Measurements from ENCODE around the gene PSD2. TPM values are rescaled to one million over a fixed set of nuclear protein-coding genes. Genes with fewer than 3 reads are reported as not detected.

Gene PSD2
- total and polyA plus RNA-seq, 2 of the 13 experiments (the other 11 are each of a cell fraction or from before 2014, with no cell fraction given): 0.07 TPM; not detected in 1

DNA sequence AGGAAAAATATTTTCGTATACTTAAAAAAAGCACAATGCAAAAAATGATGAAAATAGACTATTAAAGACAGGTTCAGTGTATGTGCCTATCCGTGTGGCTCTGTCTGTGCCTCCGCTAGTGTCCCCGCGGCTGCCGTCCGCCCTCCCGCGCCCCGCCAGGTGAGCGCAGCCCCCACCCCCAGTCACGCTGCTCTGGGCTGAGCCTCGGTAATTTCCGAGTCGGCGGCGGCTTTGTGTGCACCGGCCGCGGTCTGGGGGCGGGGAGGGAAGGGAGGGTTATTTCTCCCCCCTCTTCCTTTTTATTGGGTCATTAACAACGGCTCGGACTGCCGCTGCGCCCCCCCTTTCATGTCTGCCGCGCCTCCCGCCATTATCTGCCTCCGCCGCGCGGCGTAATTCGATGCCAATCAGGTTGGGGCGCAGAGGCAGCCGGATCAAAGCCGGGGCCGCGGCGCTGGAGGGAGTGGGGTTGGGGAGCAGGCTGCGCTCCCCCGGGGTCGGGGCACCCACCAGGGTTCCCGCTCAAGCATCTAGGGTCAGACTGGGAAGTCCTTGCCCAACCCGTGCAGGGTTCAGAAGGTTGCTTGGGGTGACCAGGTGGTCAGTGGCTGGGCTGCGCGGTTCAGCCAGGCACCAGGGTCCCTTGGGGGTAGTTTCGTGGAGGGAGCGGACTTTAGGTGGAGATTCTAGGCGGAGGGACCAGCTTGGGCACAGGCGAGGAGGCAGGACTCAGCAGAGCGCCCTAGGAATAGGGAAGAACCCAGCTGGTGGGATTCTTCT, 39.5 kb upstream of the PSD2 start (continued):
- no peak for TF ChIP-seq ZNF510 (CRISPR knock-in tag; IDR thresholded peaks at IDR 0.05; ENCODE audit: low read depth)

DNA sequence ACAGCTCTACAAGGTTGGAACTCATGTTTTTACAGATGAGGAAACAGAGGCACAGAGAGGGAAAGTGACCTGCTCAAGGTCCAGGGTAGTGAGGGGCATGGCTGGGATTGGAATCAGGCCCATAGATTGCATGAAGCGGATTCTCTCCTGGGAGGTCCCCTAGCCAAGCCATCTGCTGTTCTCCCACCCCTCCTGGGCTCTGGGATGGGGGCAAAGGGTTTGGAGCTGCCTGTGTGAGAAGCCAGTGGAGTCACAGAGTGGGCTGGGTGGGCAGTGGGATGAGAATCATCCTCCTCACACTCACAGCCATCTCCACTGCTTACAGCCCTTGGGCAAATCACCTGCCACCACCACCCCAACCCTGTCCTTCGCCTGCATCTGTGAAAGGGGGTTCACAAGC, 38.6 kb upstream of the PSD2 start:
- Histone ChIP-seq H2AFZ (ENCODE audit: low read length) (no peak overlapping the region), H3K9ac (ENCODE audit: insufficient read depth, low read depth, low read length) (no peak overlapping the region), H4K20me1 (ENCODE audit: insufficient read depth, low read length) (no peaks in the 10 kb centered on the region), H3K36me3 (replicated peaks in 1 of 2; ENCODE audit: control insufficient read depth in 1 of 2, insufficient read depth in 2 of 2, low read length in 2 of 2) (no peaks in the 10 kb centered on the region), H3K9me3 (ENCODE audit: low read length) (no peaks in the 10 kb centered on the region), H3K27me3 (ENCODE audit: control insufficient read depth in 1 of 2, insufficient read depth in 2 of 2, low read length in 2 of 2) (peaks cover 3 to 24% of the 10 kb centered on the region in 2 experiments; a peak in 3 of 5 replicates), H3K4me2 (ENCODE audit: low read depth, low read length) (peak overlapping the region; percentile 84), H3K27ac (ENCODE audit: extremely low read length, insufficient read depth, low read length) (no peak overlapping the region), H3K79me2 (ENCODE audit: insufficient read depth, low read length) (no peaks in the 10 kb centered on the region), H3K4me1 (ENCODE audit: insufficient read depth, low read length) (peaks cover 85% of the 10 kb centered on the region), H3K4me3 (replicated peaks in 1 of 3; ENCODE audit: insufficient read depth in 1 of 3, low read depth in 2 of 3, low read length in 3 of 3) (no peak overlapping the region)
- TF ChIP-seq, protein P1, sequence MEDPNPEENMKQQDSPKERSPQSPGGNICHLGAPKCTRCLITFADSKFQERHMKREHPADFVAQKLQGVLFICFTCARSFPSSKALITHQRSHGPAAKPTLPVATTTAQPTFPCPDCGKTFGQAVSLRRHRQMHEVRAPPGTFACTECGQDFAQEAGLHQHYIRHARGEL (CRISPR knock-in tag; IDR thresholded peaks at IDR 0.05): no peak
- no peak for TF ChIP-seq MTERF4 (CRISPR knock-in tag; IDR thresholded peaks at IDR 0.05)
- TF ChIP-seq, protein P2, sequence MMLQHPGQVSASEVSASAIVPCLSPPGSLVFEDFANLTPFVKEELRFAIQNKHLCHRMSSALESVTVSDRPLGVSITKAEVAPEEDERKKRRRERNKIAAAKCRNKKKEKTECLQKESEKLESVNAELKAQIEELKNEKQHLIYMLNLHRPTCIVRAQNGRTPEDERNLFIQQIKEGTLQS (CRISPR knock-in tag; IDR thresholded peaks at IDR 0.05): no peak
- no peak for TF ChIP-seq SP1 (IDR thresholded peaks at IDR 0.05)
- TF ChIP-seq SP1 (CRISPR knock-in tag; IDR thresholded peaks at IDR 0.05): no peak
- no peak for TF ChIP-seq HNF4A (CRISPR knock-in tag; IDR thresholded peaks at IDR 0.05)
- TF ChIP-seq POLR2G (IDR thresholded peaks at IDR 0.05; ENCODE audit: low read depth, low read length): no peak
- in situ Hi-C loops (cut with HindIII; ENCODE audit: extremely low pct_ligation_motif_present, low pct_unique_long_range_greater_than_20kb): no loop called here
- no peak for FAIRE-seq
- DNase-seq (ENCODE audit: low spot score): no peak
- no peak for ATAC-seq
- ChIA-PET POLR2A (interaction anchor here (1.5 to 2.5 kb wide), 2 partner anchors 9 to 23 kb away, joined by 6 to 12 read pairs; no protein-coding TSS in a partner anchor), CTCF (ENCODE audit: low intra/inter-chr PET ratio, low total read pairs) (no interaction called here)
- WGBS (ENCODE audit: low lambda C conversion rate): 80% methylated on average over 1 of the region's 2 CpGs
- no TSS peak for BruUV-seq (replicated peaks)
- intact Hi-C loops (cut with micrococcal nuclease; ENCODE audit: unreplicated experiment): no loop called here

Measured in HepG2 (cell line).